GM19397 (cell line): Measurements from ENCODE around the gene RIC3.

Source experiments
- ATAC-seq: cut with Tn5 transposase; IDR thresholded peaks from one replicate; pipeline ENCODE4 v1.9.1; 2021; ENCODE audit warnings: mild to moderate bottlenecking, moderate library complexity; ENCODE audit not compliant: unreplicated experiment

Gene RIC3

DNA sequence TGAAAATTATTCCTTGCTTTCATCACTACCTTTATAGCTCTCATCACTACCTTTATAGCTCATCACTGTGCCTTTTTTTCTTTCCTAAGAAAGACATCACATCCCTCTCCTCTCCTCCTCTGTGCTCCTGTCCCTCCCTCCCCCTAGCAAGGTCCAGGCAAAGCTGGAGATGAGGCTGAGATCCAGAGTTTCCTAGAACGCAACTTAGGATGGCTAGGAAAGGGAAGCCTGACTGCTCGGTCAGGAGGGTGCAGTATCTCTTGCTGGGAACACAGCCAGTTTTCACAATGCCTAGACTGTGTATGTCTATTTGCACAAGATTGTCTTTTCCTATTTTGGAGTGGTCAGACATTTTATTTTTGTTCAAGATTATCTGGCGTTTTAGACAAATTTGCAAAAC is 63.2 kb downstream of the RIC3 start:
- no peak for ATAC-seq

DNA sequence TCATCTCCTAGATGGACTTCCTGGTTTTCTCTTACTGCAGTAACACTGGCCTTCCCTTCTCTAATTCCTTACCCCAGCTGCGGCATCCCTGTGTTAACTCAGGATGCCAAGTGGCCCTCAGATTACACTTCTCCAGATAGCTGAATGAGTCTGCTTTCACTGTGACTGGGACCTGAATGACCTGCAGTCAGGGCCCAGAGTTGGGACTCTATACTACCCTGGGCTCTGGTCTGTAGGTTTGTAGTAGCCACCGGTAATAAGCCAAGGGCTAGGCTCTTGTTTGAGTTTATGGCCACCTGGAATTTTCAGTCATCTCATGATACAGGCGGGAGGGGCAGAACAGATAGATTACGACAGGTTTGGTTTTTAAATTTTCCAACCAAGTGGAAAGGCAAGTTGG is 63.7 kb downstream of the RIC3 start:
- ATAC-seq, result no peak

DNA sequence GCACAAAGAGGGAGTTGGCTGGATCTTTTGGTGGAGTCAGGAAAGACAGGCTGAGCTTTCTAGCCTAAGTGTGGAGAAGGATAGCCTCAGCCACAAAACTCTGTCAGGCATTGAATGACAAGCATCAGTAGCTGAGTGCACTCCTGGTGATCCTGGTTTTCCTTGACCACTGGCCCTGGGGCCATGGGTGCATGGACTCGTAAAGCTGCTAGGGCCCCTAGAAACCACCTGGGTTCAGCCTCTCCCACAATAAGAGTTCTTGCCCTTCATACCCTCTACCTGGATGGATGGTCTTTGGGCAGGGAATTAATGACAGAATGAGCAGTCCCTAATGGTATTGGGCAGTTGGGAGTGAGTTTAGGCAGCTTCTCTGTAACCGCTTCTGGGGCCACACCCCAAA is 64.9 kb downstream of the RIC3 start:
- no peak for ATAC-seq

DNA sequence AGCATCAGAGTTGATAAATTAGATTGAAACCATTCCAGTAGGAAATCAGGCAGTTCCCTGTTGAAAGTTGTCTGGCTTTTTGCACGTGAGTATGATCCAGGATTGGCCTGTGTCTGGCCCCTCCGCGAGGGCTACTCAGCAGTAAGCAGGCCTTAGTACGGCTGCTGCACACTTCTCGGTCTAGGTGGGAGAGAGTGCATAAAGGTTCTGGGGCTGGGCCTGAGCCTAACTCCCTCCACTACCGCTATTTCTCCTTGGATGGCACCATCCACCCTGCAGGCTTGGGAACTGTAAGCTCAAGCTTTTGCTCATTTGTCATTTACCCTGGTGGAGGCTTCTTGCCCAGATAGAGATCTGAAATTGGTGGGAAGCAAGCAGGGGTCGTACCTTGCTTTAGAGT is 65.9 kb downstream of the RIC3 start:
- ATAC-seq, result no peak

DNA sequence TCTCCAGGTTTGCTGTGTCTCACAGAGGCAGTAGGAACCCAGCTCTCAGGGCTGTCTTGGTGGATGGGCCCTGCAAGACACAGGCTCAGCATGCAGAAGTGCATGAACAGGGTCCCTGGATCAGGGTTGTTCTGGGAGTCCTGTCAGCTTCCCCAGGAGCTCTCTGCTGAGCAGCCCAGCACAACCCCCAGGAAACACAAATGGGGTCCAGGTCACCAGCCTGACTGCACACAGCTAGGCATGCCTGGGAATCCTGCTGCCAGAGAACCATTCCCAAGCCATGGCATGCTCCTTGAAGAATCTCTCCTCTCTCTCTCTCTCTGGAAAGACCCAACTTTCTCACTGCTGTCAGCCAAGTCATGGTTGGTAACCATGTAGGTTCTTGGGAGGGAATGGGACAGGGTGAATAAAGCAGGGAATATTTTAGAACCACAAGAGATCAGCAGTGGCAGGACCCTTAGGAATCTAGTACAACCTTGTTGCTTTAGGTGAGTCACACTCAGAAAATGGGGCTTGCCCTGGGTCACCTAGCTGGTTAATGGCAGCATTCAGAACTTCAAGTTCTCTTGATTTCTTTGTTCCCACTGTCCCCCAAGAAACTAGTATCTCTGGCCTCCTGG is 66.4 kb downstream of the RIC3 start:
- ATAC-seq, result no peak

DNA sequence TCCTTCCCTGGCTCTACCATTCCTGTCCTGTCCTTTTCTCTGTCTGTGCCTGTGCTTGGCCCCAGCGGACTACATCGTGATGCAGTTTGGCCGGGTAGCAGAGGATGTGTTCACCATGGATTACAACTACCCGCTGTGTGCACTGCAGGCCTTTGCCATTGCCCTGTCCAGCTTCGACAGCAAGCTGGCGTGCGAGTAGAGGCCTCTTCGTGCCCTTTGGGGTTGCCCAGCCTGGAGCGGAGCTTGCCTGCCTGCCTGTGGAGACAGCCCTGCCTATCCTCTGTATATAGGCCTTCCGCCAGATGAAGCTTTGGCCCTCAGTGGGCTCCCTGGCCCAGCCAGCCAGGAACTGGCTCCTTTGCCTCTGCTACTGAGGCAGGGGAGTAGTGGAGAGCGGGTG is 67.4 kb downstream of the RIC3 start:
- ATAC-seq, result no peak

DNA sequence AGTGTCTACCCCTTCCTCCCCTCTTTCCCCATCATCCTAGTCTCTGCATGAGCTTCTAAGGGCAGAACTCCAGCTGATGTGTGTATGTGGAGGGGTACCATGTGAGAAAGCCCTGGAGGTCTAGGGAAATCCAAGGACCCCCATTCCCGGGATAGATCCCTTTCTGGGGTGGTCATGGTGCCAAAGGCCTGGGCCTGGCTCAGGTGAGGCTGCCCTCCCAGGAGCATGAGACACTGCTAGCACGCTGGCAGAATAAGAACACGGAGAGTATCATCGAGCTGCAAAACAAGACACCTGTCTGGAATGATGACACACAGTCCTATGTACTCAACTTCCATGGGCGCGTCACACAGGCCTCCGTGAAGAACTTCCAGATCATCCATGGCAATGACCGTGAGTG is 68.2 kb downstream of the RIC3 start:
- ATAC-seq, result no peak

DNA sequence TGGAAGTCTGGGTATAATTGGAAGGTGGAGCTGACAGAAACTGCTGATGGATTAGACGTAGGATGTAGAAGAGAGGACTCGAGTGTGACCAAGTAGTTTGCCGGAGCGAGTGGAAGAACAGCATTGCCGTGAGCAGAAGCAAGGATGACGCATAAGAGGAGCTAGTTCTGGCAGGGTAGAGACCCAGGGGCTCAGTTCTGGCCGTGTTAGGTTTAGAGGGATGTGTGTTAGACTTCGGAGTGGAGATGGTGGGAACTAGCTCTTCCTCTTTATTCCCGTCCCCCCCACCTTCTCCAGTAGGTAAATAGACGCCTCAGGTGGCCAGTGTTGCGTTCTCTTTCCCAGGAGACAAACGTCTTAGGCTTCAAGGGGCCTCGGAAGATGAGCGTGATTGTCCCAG is 68.7 kb downstream of the RIC3 start:
- no peak for ATAC-seq

DNA sequence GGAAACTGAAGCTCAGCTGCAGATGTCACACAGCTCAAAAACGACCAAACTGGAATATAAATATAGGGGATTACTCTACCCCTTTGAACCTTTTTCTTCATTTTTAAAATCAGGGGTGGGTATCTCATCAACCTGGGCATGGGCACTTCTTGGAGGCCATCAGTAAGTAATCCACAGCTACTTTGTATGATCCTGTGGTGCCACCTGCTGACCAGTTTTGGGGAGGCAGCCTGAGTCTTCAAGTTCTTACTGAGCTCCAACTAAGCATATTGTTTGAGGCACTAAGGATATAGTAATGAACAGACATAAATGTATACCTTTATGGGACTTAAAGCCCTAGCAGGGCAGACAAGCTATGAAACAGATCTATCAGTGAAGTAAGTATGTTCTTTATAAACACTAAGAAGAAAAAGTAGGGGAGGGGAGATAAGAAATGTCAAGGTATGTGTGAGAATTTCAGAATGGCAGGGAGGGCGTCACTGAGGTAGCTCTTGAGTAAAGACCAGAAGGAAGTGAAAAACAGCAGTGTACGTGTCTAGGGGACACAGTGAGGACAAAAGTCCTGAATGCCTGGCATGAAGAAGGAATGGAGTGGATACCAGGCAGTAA is 69.4 kb downstream of the RIC3 start:
- ATAC-seq, result peak; percentile 48

DNA sequence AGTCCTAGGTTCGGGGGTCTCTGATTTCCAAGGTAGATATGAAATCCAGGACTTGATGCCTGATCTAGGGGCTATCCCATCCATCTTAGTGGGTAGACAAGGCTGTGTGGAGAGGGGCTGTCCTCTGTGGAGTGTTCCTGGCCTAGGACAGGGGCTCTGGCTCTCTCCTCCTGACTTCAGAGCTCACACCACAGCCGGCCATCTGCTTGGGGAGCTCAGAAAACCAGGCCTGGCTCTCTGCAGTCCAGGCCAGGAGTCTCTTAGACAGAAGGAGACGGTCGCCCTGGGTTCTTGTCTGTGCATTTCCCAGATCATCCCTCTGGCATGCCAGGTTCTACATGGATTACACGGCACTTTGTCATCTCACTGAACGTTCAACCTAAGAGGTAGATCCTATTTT is 69.9 kb downstream of the RIC3 start:
- ATAC-seq, result no peak

DNA sequence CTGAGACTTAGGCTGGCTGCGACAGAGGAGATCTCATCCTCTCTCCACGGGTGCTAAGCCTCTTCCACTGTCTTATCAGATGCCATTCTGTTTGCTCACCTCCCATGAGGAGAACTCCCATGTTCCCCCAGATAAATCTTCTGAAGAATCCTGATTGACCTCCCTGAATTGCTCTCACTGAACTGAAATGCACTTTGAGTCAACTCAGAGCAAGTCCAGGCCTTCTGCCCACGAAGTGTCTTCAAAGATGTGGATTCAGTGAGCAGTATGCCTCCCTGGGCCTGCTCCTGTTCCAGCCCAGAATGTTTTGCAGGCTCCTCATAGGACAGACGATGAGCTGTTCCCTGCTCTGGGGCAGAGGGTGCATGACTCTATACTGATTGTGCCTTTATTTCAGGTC is 70.5 kb downstream of the RIC3 start:
- ATAC-seq, result no peak

DNA sequence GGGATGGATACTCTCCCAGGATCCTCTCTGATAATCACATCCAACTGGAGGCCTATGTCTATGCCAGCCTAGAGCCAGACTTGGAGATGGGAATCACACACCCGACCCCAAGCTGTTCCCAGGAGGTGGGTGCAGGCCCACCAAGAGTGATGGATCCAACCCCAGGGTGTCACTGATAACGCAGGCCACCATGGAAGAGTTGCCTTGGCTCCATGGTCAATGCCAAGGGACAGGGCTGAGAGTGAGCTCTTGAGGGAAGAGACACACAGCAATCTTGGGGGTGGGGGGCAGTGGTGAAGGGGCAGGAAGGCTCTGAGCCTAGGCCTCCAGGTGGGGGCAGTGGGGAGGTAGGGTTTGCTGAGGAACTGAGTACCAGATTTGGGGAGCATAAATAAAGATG is 70.9 kb downstream of the RIC3 start:
- no peak for ATAC-seq

DNA sequence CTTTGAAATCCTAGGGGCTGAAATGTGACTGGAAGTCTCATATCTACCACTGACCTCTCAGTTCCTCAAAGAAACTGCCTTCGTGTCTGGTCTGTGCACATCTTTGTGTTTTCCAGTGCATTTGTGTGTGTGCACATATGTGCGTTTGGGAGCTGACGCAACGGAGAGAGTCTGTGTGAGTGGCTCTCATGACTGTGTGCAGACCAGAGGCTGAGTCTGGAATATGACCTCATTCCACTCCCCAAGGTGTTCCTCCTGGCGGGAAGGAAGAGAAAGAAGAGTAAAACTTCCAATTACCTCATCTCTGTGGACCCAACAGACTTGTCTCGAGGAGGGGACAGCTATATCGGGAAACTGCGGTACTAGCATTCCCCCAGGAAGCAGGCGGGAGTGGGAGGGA is 71.4 kb downstream of the RIC3 start:
- ATAC-seq, result no peak

DNA sequence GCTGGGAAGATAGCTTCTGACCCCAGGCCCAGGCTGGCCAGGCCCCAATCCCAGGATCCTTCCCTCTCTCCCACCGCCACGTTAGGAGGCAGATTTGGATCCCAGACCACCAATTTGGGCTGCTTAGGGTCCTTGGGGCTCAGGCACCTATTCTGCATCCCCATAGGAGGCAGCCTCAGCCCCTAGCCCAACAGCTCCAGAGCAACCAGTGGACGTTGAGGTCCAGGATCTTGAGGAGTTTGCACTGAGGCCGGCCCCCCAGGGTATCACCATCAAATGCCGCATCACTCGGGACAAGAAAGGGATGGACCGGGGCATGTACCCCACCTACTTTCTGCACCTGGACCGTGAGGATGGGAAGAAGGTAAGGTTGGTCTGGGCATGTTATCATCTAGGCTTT is 71.8 kb downstream of the RIC3 start:
- no peak for ATAC-seq

DNA sequence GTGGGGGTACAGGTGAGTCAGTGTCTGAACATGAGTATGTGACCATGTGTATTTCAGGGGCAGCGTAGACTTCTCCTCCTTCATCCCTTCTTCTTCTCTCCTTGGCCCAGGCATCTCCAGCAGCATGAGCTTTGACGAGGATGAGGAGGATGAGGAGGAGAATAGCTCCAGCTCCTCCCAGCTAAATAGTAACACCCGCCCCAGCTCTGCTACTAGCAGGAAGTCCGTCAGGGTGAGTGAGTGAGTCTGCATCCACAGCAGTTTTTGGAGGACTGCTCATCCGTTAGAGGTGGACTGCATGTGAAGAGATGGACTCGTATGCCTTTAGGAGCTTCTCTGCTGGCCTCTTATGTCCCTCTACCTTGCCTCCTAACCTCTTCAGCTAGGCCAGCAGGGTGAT is 72.2 kb downstream of the RIC3 start:
- no peak for ATAC-seq

DNA sequence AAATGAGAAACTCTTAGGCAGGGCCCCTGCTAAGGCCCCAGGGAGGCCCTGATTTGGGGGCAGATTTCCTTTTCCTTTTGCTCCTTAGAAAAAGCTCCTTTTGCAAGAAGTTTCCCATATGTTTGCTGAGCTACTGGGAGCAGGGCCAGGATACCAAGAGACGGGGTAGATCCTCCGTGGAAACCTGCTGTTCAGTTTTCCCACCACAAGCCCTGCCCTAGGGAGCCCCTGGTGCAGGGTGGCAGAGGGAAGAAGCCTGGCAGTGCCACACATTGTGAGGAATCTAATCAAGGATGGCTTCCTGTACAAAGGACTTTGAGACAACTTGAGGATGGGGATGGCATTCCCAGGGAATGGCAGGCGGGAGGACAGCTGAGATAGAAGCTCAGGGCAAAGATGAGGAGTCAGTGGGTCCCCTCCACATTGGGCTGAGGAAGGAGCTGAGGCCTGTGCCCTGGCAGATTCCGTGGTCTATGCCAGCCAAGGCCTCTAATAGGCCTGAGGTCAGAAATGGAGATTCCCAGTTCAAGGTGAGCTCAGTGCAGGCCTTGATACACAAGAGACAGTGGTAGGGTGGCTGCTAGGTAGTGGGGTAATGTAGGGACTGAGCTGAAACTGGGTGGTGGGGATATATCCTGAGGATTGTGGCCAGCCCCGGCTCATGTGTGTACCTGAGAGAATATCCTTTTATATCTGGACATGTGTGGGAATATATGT is 72.9 kb downstream of the RIC3 start:
- no peak for ATAC-seq

DNA sequence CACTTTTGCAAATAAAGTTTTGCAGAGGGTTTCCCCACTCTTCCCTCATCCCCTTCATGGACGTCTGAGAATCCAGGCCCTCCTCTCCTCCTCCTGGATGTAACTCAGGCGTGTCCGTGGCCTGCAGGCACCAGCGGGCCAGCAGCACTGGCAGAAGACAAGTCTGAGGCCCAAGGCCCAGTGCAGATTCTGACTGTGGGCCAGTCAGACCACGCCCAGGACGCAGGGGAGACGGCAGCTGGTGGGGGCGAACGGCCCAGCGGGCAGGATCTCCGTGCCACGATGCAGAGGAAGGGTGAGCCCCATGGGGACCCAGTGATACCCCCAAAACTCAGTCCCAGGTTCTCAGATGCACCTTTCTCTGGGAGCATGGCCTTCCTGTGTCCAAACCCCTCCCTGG is 73.5 kb downstream of the RIC3 start:
- ATAC-seq, result no peak

DNA sequence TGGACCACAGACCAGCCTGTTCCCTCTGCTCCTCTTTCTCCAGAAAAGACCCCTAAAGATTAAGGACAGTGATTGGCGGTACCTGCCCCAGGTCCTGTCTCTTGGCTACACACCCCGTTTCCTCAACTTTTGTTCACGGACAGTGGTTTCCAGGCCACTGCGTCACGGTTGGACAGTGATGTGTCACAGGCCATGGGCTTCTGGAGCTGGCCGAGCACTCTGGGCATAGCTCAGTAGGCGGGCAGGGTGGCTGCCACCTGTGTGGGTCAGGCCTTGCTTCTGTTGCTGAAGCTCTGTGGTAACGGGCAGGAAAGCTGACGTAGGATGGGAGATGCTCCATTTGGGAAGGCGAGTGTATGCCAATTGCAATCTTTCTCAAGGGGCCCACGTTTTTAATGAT is 74.2 kb downstream of the RIC3 start:
- no peak for ATAC-seq

DNA sequence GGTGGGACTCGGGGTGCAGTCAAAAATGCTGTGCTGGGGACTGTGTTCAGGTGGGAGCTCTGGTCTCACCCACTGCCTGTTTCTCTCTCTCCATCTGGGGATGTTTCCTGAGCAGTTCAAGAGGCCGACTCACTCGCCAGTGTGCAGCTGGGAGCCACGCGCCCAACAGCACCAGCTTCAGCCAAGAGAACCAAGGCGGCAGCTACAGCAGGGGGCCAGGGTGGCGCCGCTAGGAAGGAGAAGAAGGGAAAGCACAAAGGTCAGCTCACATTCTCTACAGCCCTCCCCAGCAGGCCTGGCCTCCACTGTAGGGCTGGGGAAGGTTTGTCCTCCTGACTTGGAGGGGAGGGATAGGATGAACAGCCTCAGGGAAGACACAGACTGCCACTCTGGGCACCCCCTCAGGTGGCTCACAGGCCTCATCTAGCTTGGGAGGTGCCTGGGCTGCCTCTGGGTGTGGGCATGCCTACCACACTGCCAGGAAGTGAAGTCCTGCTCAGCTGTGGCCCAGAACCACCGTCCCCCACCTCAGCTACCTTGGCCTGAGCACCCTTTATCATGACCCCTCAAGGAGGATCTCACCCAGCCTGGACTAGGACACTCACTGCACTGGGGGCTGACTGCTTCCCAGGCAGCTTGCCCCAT is 74.8 kb downstream of the RIC3 start:
- ATAC-seq, result no peak

DNA sequence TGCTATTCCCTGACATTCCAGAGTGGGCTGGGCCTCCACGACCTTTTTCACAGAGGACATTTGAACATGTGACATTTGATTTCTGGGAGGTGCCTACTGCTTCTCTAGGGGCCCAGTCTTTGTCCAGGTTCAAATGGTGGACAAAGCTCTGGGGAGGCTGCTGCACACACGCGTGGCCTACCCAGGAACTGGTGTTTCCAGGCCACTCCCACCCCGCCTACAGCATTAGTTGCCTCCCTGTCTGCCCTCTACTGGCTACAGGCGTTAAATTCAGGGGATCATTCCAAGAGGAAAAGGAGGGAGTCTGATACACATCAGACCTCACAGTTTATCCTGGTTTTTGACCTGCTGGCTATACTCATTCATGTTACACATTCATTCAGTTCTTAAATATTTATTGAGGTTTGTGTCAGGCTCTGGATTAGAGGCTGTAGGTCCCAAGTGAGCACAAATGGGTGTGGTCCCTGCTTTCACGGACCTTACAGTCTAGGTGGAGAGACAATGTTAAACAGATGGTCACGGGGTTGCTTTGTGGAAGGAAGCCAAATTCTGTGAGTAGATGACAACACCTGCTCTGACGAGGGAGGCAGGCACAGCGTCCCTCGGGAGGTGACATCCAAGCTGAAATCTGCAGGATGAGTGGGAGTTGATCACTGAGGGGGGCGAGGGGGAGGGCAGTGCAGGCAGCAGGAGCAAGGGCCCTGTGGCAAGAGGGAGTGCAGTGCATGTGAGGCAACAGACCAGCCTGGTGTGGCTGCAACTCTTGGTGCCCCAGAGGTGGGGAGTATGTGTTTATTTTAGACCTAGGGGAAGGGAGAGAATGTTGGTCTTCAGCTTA is 76.0 kb downstream of the RIC3 start:
- no peak for ATAC-seq

DNA sequence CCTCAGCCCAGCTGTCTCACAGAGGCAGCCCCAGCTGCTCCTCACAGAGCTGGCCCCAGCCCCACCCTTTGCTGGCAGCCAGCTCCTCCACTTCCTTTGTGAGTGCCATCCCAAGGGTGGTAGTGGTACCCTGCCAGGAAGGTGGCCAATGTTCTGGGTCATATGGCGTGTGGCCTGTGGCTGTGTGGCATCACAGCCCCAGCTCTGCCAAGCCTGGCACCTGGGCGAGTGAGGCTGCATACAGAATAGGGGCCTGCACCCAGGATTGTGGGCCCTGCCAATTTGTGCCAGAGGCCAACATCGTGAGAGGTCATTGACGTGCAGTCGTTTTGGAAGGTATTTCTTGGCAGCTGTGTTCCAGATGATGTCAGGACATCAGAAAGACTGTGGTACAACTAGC is 77.1 kb downstream of the RIC3 start:
- ATAC-seq, result no peak
